Omental fat pad (tissue), 4 donors: ENCODE data around the gene SPINT1. TPM values are rescaled to one million over a fixed set of nuclear protein-coding genes. Genes with fewer than 3 reads are reported as not detected.

Source experiments
- ATAC-seq: fragments of 150-250 bp; one replicate; pipeline ENCODE4 v1.9.1; 2016; ENCODE audit warnings: mild to moderate bottlenecking, moderate library complexity; ENCODE audit not compliant: low FRiP score
- DNase-seq: peaks from one replicate; pipeline ENCODE4 v3.0.0-alpha.2; 2019; ENCODE audit warnings: low spot score
- total RNA-seq, 4 donors: library from RNA; depleted of rRNA; stranded (reverse); fragments of >200 nt; gene quantifications; one replicate each; pipeline ENCODE4 v1.1.0, GENCODE V29; 2016
- TF ChIP-seq, protein P1 (sequence below), 3 donors: fragments of 450-650 bp; IDR thresholded peaks; one replicate each; pipeline ENCODE4 v1.5.1; 2016 to 2017; ENCODE audit warnings: antibody characterized with exemption in 3 of 3, mild to moderate bottlenecking in 3 of 3, moderate library complexity in 2 of 3

Gene SPINT1
- total RNA-seq, 4 donors from 2014 or later = 0.95 to 16.2 (median 11.7) TPM

DNA sequence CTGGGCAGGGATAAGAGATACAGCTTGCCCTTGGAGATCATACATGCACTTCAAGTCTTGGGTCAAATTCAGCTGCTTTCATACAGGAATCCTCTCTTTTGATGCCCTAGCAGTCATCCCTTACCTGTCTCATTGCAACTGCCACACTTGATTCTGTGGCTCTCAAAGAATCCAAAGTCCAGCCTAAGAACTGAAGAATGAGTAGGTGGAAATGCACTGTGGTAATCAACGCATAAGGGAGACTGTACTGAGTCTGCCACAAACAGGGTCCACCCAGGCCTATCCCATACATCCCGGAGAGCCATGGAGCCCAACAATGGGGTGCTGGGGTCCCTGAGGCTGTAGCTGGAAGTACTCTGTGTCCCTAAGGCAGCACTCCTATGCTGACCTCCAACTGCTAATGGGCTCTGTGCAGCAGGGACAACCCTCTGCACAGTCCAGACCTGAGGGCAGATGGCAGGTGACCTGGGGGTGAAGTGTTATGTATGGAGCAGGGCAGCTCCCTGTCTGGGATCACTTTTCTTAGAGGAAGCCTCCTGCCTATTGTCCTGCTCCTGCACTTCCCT is 48.7 kb downstream of the SPINT1 start:
- ATAC-seq = no peak
- TF ChIP-seq, protein P1, sequence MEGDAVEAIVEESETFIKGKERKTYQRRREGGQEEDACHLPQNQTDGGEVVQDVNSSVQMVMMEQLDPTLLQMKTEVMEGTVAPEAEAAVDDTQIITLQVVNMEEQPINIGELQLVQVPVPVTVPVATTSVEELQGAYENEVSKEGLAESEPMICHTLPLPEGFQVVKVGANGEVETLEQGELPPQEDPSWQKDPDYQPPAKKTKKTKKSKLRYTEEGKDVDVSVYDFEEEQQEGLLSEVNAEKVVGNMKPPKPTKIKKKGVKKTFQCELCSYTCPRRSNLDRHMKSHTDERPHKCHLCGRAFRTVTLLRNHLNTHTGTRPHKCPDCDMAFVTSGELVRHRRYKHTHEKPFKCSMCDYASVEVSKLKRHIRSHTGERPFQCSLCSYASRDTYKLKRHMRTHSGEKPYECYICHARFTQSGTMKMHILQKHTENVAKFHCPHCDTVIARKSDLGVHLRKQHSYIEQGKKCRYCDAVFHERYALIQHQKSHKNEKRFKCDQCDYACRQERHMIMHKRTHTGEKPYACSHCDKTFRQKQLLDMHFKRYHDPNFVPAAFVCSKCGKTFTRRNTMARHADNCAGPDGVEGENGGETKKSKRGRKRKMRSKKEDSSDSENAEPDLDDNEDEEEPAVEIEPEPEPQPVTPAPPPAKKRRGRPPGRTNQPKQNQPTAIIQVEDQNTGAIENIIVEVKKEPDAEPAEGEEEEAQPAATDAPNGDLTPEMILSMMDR (IDR thresholded peaks at IDR 0.05) = no peak
- DNase-seq = no peak

DNA sequence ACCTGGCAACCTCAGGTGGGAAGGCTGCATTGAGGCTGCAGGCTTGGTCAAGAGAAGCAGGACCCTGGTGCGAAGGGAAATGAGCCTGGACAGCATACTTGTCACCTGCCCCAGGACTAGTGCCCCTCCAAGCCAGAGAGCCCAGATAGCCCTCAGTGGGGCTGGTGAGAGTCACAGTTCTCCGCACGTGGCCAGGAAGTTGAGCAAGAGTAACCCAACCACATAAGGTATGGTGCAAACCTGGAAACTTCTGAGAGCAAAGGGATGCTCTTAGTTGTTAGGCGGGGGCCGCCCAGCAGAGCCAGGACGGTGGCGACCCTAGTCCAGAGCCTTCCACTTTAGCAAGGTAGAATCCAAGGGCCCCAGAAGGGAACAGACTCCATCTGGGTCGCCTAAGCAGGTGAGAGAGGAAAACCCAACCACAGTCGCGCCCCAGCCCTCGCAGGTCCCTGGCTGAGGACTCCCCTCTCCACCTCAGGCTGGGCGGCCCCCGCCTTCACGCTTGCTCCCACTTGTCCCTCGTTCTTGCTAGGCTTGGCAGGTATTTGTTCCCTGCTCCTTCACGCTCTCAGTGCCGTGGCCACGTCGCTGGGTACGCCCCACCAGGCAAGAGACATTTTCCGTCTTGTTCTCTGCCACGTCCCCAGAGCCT is 49.3 kb downstream of the SPINT1 start:
- DNase-seq = no peak
- ATAC-seq = no peak
- TF ChIP-seq, protein P1 (IDR thresholded peaks at IDR 0.05) = no peak

DNA sequence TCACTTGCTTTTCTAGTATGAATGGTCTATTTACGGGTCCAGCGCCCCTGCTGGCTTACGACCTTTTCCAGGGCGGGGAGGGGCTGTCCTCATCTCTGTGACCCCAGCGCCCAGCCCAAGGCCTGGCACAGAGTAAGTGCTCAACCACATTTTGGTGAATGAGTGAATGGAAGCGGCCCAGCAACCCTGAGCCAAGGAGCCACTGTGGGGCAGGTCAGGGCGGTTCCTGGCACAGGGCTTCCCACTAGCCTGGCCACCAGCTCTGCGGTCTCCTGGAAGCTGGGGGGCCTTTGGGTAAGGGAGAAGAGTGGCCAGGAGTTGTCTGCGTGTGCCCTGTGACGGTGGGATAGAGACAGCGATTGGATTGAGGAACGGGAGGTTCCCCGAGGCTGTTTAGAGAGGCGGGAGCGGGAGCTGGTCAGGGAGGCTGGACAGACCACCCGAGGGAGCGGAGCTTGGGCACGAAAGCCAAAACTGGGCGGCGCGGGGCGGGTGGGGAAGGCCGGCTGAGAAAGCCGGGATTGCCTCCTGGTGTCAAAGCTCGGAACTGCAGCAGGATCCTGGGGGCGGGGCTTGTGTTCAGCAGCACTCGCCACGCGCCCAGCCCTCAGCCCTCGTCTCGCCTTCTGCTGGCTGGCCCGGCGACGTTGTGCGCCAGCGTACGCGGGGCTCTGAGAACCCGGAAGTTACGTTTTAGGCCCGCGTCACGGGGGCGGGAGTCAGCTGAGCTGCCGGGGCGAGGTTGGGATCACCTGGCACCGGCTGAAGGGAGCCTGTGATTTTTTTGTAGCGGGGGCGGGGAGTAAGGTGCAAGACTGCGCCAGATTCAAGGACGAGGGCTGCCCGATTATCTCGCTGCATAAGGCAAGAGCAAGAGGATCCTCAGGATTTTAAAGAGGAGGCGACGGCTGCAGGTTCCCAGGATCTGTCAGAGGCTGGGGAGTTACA is 50.2 kb downstream of the SPINT1 start, which contains the start of gene VPS18:
VPS18 (plus strand) TSS at position 718 of the 948 bp plus-strand sequence. CDS start 319 bp downstream, outside the sequence.
- DNase-seq = peak; percentile 99

GRCh38 chr15:40894681-40895448 is 51.0 kb downstream of the SPINT1 start:
- DNase-seq (no peak), ATAC-seq (peak; percentile 49)
- TF ChIP-seq, protein P1 (IDR thresholded peaks at IDR 0.05) = peak in 2 of 3 donors; percentile 14 to 46

More for the DNA sequence above, 50.2 kb downstream of the SPINT1 start, which contains the start of gene VPS18:
- ATAC-seq = peak; percentile 95
- TF ChIP-seq, protein P1 (IDR thresholded peaks at IDR 0.05) = peak in 2 of 3 donors; percentile 56 to 76

- DNase-seq (no peak), ATAC-seq (no peak)
- TF ChIP-seq, protein P1 (IDR thresholded peaks at IDR 0.05) = no peak
Observed at GRCh38 chr15:40899536-40900207, 55.8 kb downstream of the SPINT1 start.
